HEK293 (cell line): ENCODE results near the gene HOXB1.

ENCODE experiments used
- CTCF ChIA-PET: fragments of 350-600 bp; formaldehyde crosslinking; extraction: SDS; loops from one replicate; lab custom pipeline; 2021; ENCODE audit warnings: antibody characterized with exemption; lab: Yijun Ruan, JAX
- POLR2A ChIA-PET: fragments of 300-600 bp; formaldehyde crosslinking; extraction: SDS; loops from one replicate; lab custom pipeline; 2020; ENCODE audit warnings: antibody characterized with exemption, inconsistent platforms; lab: Yijun Ruan, JAX
- H3K27ac ChIP-seq: fragments of 200-500 bp; sonication (Bioruptor generic); 2 replicates; pipeline ENCODE4 v1.5.1; 2014; ENCODE audit warnings: low read depth, low read length, control low read depth, inconsistent platforms; ENCODE audit errors: extremely low read depth
- H3K36me3 ChIP-seq, 2 experiments: fragments of 200-500 bp in 1 of 2; sonication (Bioruptor generic) in 1 of 2; 1 replicate in 1 of 2; 2 replicates in 1 of 2; pipeline ENCODE4 v1.5.1; 2014 to 2017; ENCODE audit warnings: inconsistent platforms in 2 of 2, low read length in 2 of 2; ENCODE audit not compliant: control insufficient read depth in 2 of 2, insufficient read depth in 1 of 2
- H3K4me1 ChIP-seq: fragments of 200-500 bp; sonication (Bioruptor generic); 2 replicates; pipeline ENCODE4 v1.5.1; 2014; ENCODE audit warnings: mild to moderate bottlenecking, low read length, inconsistent platforms; ENCODE audit not compliant: control insufficient read depth, insufficient read depth
- H3K4me3 ChIP-seq: 2 replicates; pipeline ENCODE4 v1.5.1; 2011; ENCODE audit warnings: low read depth, mild to moderate bottlenecking, control low read depth, low read length, moderate library complexity
- H3K9me3 ChIP-seq: fragments of 200-500 bp; sonication (Bioruptor generic); 2 replicates; pipeline ENCODE4 v1.5.1; 2014; ENCODE audit warnings: low read depth, low read length, inconsistent platforms; ENCODE audit not compliant: control insufficient read depth, insufficient read depth
- ATF2 ChIP-seq: fragments of 450-650 bp; formaldehyde crosslinking; IDR thresholded peaks from 2 replicates; pipeline ENCODE4 v1.5.1; 2016; ENCODE audit warnings: missing biosample characterization, missing genetic modification characterization, low read depth
- EGR2 ChIP-seq: fragments of 450-650 bp; formaldehyde crosslinking; IDR thresholded peaks from 2 replicates; pipeline ENCODE4 v1.5.1; 2016; ENCODE audit warnings: low read depth, missing biosample characterization, missing genetic modification characterization
- GLIS1 ChIP-seq: fragments of 450-650 bp; formaldehyde crosslinking; IDR thresholded peaks from 2 replicates; pipeline ENCODE4 v1.5.1; 2016; ENCODE audit warnings: missing biosample characterization, missing genetic modification characterization
- GLIS2 ChIP-seq: fragments of 450-650 bp; formaldehyde crosslinking; IDR thresholded peaks from 2 replicates; pipeline ENCODE4 v1.5.1; 2016; ENCODE audit warnings: missing biosample characterization, missing genetic modification characterization
- HIC1 ChIP-seq: fragments of 450-650 bp; formaldehyde crosslinking; IDR thresholded peaks from 2 replicates; pipeline ENCODE4 v1.5.1; 2016; ENCODE audit warnings: missing biosample characterization, missing genetic modification characterization
- IKZF3 ChIP-seq: fragments of 450-650 bp; IDR thresholded peaks from 2 replicates; pipeline ENCODE4 v1.5.0; 2018; ENCODE audit warnings: missing biosample characterization, mild to moderate bottlenecking, missing genetic modification characterization, moderate library complexity
- OSR2 ChIP-seq: fragments of 450-650 bp; formaldehyde crosslinking; IDR thresholded peaks from 2 replicates; pipeline ENCODE4 v1.5.1; 2016; ENCODE audit warnings: missing biosample characterization, missing genetic modification characterization
- PRDM1 ChIP-seq: fragments of 450-650 bp; formaldehyde crosslinking; IDR thresholded peaks from 2 replicates; pipeline ENCODE4; 2016; ENCODE audit warnings: missing biosample characterization, missing genetic modification characterization
- SP7 ChIP-seq: fragments of 450-650 bp; formaldehyde crosslinking; IDR thresholded peaks from 2 replicates; pipeline ENCODE4 v1.5.1; 2016; ENCODE audit warnings: missing biosample characterization, missing genetic modification characterization
- ZBTB44 ChIP-seq: fragments of 450-650 bp; IDR thresholded peaks from 2 replicates; pipeline ENCODE4 v1.5.1; 2018; ENCODE audit warnings: missing biosample characterization, mild to moderate bottlenecking, missing genetic modification characterization
- ZFHX2 ChIP-seq: fragments of 450-650 bp; formaldehyde crosslinking; conservative IDR thresholded peaks from 2 replicates; pipeline ENCODE4 v1.5.1; 2016; ENCODE audit warnings: missing biosample characterization, missing genetic modification characterization
- ZFP3 ChIP-seq: fragments of 450-650 bp; formaldehyde crosslinking; IDR thresholded peaks from 2 replicates; pipeline ENCODE4 v1.5.1; 2016; ENCODE audit warnings: low read depth, missing biosample characterization, missing genetic modification characterization
- ZIC2 ChIP-seq: fragments of 450-650 bp; formaldehyde crosslinking; IDR thresholded peaks from 2 replicates; pipeline ENCODE4 v1.5.1; 2016; ENCODE audit warnings: missing biosample characterization, missing genetic modification characterization
- ZNF10 ChIP-seq: fragments of 450-650 bp; formaldehyde crosslinking; IDR thresholded peaks from 2 replicates; pipeline ENCODE4 v1.5.1; 2017; ENCODE audit warnings: missing biosample characterization, missing genetic modification characterization
- ZNF16 ChIP-seq: fragments of 450-650 bp; formaldehyde crosslinking; IDR thresholded peaks from 2 replicates; pipeline ENCODE4 v1.5.1; 2016; ENCODE audit warnings: low read depth, missing biosample characterization, missing genetic modification characterization
- ZNF266 ChIP-seq: fragments of 450-650 bp; formaldehyde crosslinking; IDR thresholded peaks from 2 replicates; pipeline ENCODE4 v1.5.1; 2016; ENCODE audit warnings: missing biosample characterization, missing genetic modification characterization, low read depth
- ZNF416 ChIP-seq: fragments of 450-650 bp; formaldehyde crosslinking; IDR thresholded peaks from 2 replicates; pipeline ENCODE4 v1.5.1; 2016; ENCODE audit warnings: missing biosample characterization, missing genetic modification characterization
- ZNF423 ChIP-seq: fragments of 450-650 bp; formaldehyde crosslinking; IDR thresholded peaks from 2 replicates; pipeline ENCODE4 v1.5.1; 2016; ENCODE audit warnings: missing biosample characterization, missing genetic modification characterization
- ZNF530 ChIP-seq: fragments of 450-650 bp; formaldehyde crosslinking; IDR thresholded peaks from 2 replicates; pipeline ENCODE4 v1.5.1; 2016; ENCODE audit warnings: low read depth, missing biosample characterization, missing genetic modification characterization
- ZNF561 ChIP-seq: fragments of 450-650 bp; IDR thresholded peaks from 2 replicates; pipeline ENCODE4 v1.5.1; 2018; ENCODE audit warnings: missing biosample characterization, missing genetic modification characterization, borderline replicate concordance
- ZNF596 ChIP-seq: fragments of 450-650 bp; IDR thresholded peaks from 2 replicates; pipeline ENCODE4 v1.5.0; 2018; ENCODE audit warnings: missing biosample characterization, mild to moderate bottlenecking, missing genetic modification characterization, moderate library complexity
- ZNF600 ChIP-seq: fragments of 450-650 bp; formaldehyde crosslinking; IDR thresholded peaks from 2 replicates; pipeline ENCODE4 v1.5.1; 2016; ENCODE audit warnings: missing biosample characterization, missing genetic modification characterization
- ZNF677 ChIP-seq: fragments of 450-650 bp; IDR thresholded peaks from 2 replicates; pipeline ENCODE4 v1.5.0; 2018; ENCODE audit warnings: missing biosample characterization, mild to moderate bottlenecking, missing genetic modification characterization, moderate library complexity
- ZSCAN5A ChIP-seq: fragments of 450-650 bp; formaldehyde crosslinking; IDR thresholded peaks from 2 replicates; pipeline ENCODE4 v1.5.1; 2016; ENCODE audit warnings: missing biosample characterization, missing genetic modification characterization

HOXB1 gene

GRCh38 chr17:48576479-48577309 lies 45.9 kb upstream of the HOXB1 start (continued):
- TF ChIP-seq ZNF561 (no peak), ZNF16 (tag by site-specific recombination) (peak; percentile 32; the same call in 1 of the 2 replicates), ZNF600 (tag by site-specific recombination) (peak; percentile 94), ZNF416 (tag by site-specific recombination) (no peak), EGR2 (peak; percentile 72), ZNF10 (tag by site-specific recombination) (peak; percentile 49; the same call in 1 of the 2 replicates), ZBTB44 (tag by site-specific recombination) (no peak), ZNF596 (tag by site-specific recombination) (peak; percentile 85), ATF2 (no peak), ZNF423 (tag by site-specific recombination) (peak; percentile 70), PRDM1 (peak; percentile 98), ZIC2 (tag by site-specific recombination) (peak; percentile 93), SP7 (tag by site-specific recombination) (peak; percentile 20), GLIS1 (tag by site-specific recombination) (peak; percentile 64), HIC1 (tag by site-specific recombination) (peak; percentile 51; the same call in 1 of the 2 replicates), ZNF677 (tag by site-specific recombination) (no peak), IKZF3 (peak; percentile 83), ZNF266 (tag by site-specific recombination) (no peak), GLIS2 (peak; percentile 68)
- TF ChIP-seq, all 188 proteins: peak for 21

GRCh38 chr17:48575673-48576478 lies 45.1 kb upstream of the HOXB1 start:
- Histone ChIP-seq H3K4me1 (peaks cover 82% of the 10 kb centered on the region), H3K4me3 (no peak overlapping the region)
- no peak for TF ChIP-seq ZNF530 (tag by site-specific recombination)
- TF ChIP-seq OSR2 (tag by site-specific recombination) = peak; percentile 55; the same call in 1 of the 2 replicates
- TF ChIP-seq PRDM1 = peak; percentile 70; the same call in 1 of the 2 replicates
- 0 out of 2 replicates have a peak, but pooled peaks have one; percentile 29 for TF ChIP-seq ZFHX2 (tag by site-specific recombination)
- TF ChIP-seq ZFP3 = no peak
- peak; percentile 32; the same call in 1 of the 2 replicates for TF ChIP-seq HIC1 (tag by site-specific recombination)
- TF ChIP-seq ZSCAN5A (tag by site-specific recombination) = no peak

More at GRCh38 chr17:48575673-48576478, 45.1 kb upstream of the HOXB1 start:
- Histone ChIP-seq H3K27ac (peak overlapping the region; percentile 93), H3K36me3 (peaks cover 0 to 26% of the 10 kb centered on the region in 2 experiments; a peak in 2 of 3 replicates), H3K9me3 (no peaks in the 10 kb centered on the region)
- POLR2A ChIA-PET = interaction anchor here (1.1 to 4.1 kb wide), 4 partner anchors 12 to 32 kb away, joined by 3 to 26 read pairs (median 10); no protein-coding TSS in a partner anchor
- CTCF ChIA-PET = interaction anchor here (0.6 kb wide), 2 partner anchors 177 to 1629 kb away, joined by 3 to 4 read pairs; no protein-coding TSS in a partner anchor
